Measurements from ENCODE around the gene MFAP3L.

Gene MFAP3L

GRCh38 chr4:170025523-170026252 is 507 bp downstream of the MFAP3L start:
- TF ChIP-seq OSR1 (CRISPR knock-in tag; IDR thresholded peaks at IDR 0.05) (no peak), ZNF70 (CRISPR knock-in tag; IDR thresholded peaks at IDR 0.05) (no peak), ZNF8 (CRISPR knock-in tag; IDR thresholded peaks at IDR 0.05) (no peak), ESRRG (CRISPR knock-in tag; IDR thresholded peaks at IDR 0.05) (no peak), TCF4 (CRISPR knock-in tag; IDR thresholded peaks at IDR 0.05; ENCODE audit: borderline replicate concordance) (no peak), CSDC2 (CRISPR knock-in tag; IDR thresholded peaks at IDR 0.05) (no peak), CSRNP3 (CRISPR knock-in tag; IDR thresholded peaks at IDR 0.05) (no peak), GLIS3 (CRISPR knock-in tag; IDR thresholded peaks at IDR 0.05) (no peak), ZFP30 (CRISPR knock-in tag; IDR thresholded peaks at IDR 0.05) (no peak), CREB5 (CRISPR knock-in tag; IDR thresholded peaks at IDR 0.05; ENCODE audit: low read depth) (no peak), SNAI2 (CRISPR knock-in tag; IDR thresholded peaks at IDR 0.05) (no peak), ZC3H10 (CRISPR knock-in tag; IDR thresholded peaks at IDR 0.05) (no peak), ZNF565 (CRISPR knock-in tag; conservative IDR thresholded peaks at IDR 0.05; ENCODE audit: low read depth) (no peak), BACH2 (CRISPR knock-in tag; IDR thresholded peaks at IDR 0.05; ENCODE audit: borderline replicate concordance) (no peak), ARNTL (CRISPR knock-in tag; IDR thresholded peaks at IDR 0.05; ENCODE audit: borderline replicate concordance, low read depth) (no peak), ISL1 (CRISPR knock-in tag; IDR thresholded peaks at IDR 0.05) (no peak)
- TF ChIP-seq, protein P1, sequence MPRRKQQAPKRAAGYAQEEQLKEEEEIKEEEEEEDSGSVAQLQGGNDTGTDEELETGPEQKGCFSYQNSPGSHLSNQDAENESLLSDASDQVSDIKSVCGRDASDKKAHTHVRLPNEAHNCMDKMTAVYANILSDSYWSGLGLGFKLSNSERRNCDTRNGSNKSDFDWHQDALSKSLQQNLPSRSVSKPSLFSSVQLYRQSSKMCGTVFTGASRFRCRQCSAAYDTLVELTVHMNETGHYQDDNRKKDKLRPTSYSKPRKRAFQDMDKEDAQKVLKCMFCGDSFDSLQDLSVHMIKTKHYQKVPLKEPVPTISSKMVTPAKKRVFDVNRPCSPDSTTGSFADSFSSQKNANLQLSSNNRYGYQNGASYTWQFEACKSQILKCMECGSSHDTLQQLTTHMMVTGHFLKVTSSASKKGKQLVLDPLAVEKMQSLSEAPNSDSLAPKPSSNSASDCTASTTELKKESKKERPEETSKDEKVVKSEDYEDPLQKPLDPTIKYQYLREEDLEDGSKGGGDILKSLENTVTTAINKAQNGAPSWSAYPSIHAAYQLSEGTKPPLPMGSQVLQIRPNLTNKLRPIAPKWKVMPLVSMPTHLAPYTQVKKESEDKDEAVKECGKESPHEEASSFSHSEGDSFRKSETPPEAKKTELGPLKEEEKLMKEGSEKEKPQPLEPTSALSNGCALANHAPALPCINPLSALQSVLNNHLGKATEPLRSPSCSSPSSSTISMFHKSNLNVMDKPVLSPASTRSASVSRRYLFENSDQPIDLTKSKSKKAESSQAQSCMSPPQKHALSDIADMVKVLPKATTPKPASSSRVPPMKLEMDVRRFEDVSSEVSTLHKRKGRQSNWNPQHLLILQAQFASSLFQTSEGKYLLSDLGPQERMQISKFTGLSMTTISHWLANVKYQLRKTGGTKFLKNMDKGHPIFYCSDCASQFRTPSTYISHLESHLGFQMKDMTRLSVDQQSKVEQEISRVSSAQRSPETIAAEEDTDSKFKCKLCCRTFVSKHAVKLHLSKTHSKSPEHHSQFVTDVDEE (CRISPR knock-in tag; IDR thresholded peaks at IDR 0.05) = no peak
- ATAC-seq = no peak

DNA sequence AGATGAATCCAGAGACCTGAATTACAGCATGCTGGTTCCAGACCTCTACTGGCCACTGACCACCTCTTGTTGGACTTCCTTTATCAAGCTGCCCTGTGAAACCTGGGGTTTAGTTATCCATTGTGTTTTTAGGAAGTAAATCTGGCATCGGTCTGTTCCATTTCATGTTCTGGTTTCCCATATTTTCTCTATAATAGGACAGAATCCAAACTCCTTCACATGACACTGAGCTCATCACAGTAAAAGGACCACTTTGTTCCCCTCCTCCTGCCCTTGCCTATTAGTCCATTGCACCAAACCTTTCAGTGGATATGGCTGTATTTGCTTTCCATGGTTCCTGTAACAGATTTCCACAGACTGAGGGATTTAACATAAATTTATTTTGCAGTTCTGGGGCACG is 4.0 kb downstream of the MFAP3L start:
- TF ChIP-seq ZC3H10 (CRISPR knock-in tag; IDR thresholded peaks at IDR 0.05) (no peak), ZNF565 (CRISPR knock-in tag; conservative IDR thresholded peaks at IDR 0.05; ENCODE audit: low read depth) (no peak), TCF4 (CRISPR knock-in tag; IDR thresholded peaks at IDR 0.05; ENCODE audit: borderline replicate concordance) (no peak), SNAI2 (CRISPR knock-in tag; IDR thresholded peaks at IDR 0.05) (no peak), ZNF8 (CRISPR knock-in tag; IDR thresholded peaks at IDR 0.05) (no peak), ARNTL (CRISPR knock-in tag; IDR thresholded peaks at IDR 0.05; ENCODE audit: borderline replicate concordance, low read depth) (no peak), ZFP3 (CRISPR knock-in tag; IDR thresholded peaks at IDR 0.05) (no peak), TOX (CRISPR knock-in tag; IDR thresholded peaks at IDR 0.05; ENCODE audit: borderline replicate concordance) (no peak), ZNF70 (CRISPR knock-in tag; IDR thresholded peaks at IDR 0.05) (no peak), ZFP30 (CRISPR knock-in tag; IDR thresholded peaks at IDR 0.05) (no peak), BACH2 (CRISPR knock-in tag; IDR thresholded peaks at IDR 0.05; ENCODE audit: borderline replicate concordance) (no peak), ESRRG (CRISPR knock-in tag; IDR thresholded peaks at IDR 0.05) (no peak), ISL1 (CRISPR knock-in tag; IDR thresholded peaks at IDR 0.05) (no peak), RARB (CRISPR knock-in tag; IDR thresholded peaks at IDR 0.05) (no peak), PATZ1 (CRISPR knock-in tag; IDR thresholded peaks at IDR 0.05; ENCODE audit: borderline replicate concordance) (no peak), CREB5 (CRISPR knock-in tag; IDR thresholded peaks at IDR 0.05; ENCODE audit: low read depth) (no peak), CSRNP3 (CRISPR knock-in tag; IDR thresholded peaks at IDR 0.05) (no peak)
- TF ChIP-seq, protein P1 (CRISPR knock-in tag; IDR thresholded peaks at IDR 0.05) = no peak
- no peak for ATAC-seq
